Small intestine (tissue), 7 donors: Measurements from ENCODE around the gene CLIC4. TPM values are rescaled to one million over a fixed set of nuclear protein-coding genes. Genes with fewer than 3 reads are reported as not detected.

ENCODE experiments used
- DNase-seq, 2 donors: peaks; one replicate each; pipeline versions ENCODE4 v3.0.0 to v3.0.0-alpha.2; 2013
- FAIRE-seq: peaks from 2 replicates; lab custom pipeline; 2012; peaks lifted over from hg19 to GRCh38; lab: Jason Lieb, UNC
- H3K27ac ChIP-seq, 3 donors: one replicate each; pipeline ENCODE4 v1.5.1; 2013; ENCODE audit warnings: low read length in 2 of 3, mild to moderate bottlenecking in 2 of 3, control low read depth in 1 of 3, inconsistent platforms in 1 of 3, low read depth in 1 of 3, moderate library complexity in 1 of 3
- H3K27me3 ChIP-seq, 3 donors: one replicate each; pipeline ENCODE4 v1.6.1; 2013; ENCODE audit warnings: low read length in 3 of 3, inconsistent platforms in 1 of 3; ENCODE audit not compliant: control insufficient read depth in 3 of 3, insufficient read depth in 3 of 3
- H3K36me3 ChIP-seq, 3 donors: one replicate each; pipeline ENCODE4 v1.6.1; 2013; ENCODE audit warnings: low read length in 3 of 3, inconsistent platforms in 1 of 3, low read depth in 1 of 3, mild to moderate bottlenecking in 1 of 3, moderate library complexity in 1 of 3; ENCODE audit not compliant: control insufficient read depth in 3 of 3, insufficient read depth in 2 of 3
- H3K4me1 ChIP-seq, 3 donors: one replicate each; pipeline ENCODE4 v1.6.1; 2013; ENCODE audit warnings: low read length in 2 of 3, inconsistent platforms in 1 of 3, low read depth in 1 of 3, mild to moderate bottlenecking in 1 of 3, moderate library complexity in 1 of 3; ENCODE audit not compliant: control insufficient read depth in 3 of 3, insufficient read depth in 2 of 3
- H3K4me3 ChIP-seq, 3 donors: one replicate each; pipeline ENCODE4 v1.5.1; 2013; ENCODE audit warnings: low read length in 3 of 3, control low read depth in 1 of 3, inconsistent platforms in 1 of 3, low read depth in 1 of 3, mild to moderate bottlenecking in 1 of 3, moderate library complexity in 1 of 3
- H3K9me3 ChIP-seq, 2 donors: one replicate each; pipeline ENCODE4 v1.6.1; 2013; ENCODE audit warnings: low read depth in 1 of 2, low read length in 1 of 2; ENCODE audit not compliant: control insufficient read depth in 2 of 2, insufficient read depth in 1 of 2
- WGBS, 3 donors: extraction: QIAGEN DNeasy Blood & Tissue Kit; methylation state at CpG; one replicate each; pipeline ENCODE4 v1.1.7; 2013; 5-methylcytosine and 5-hydroxymethylcytosine counted together
- polyA plus RNA-seq, 4 donors: library from polyadenylated mRNA; stranded (reverse) in 3 of 4; unstranded in 1 of 4; fragments of 200-250 nt in 3 of 4; fragments of 120-200 nt in 1 of 4; gene quantifications; one replicate each; pipeline versions ENCODE4 v1.2.1 to v1.2.3, GENCODE V29; 2013
- donor health status: healthy with polysubstance abuse.
- donor health status: control.
- donor health status: control.
- donor health status: Bipolar disorder and iron deficiency.
- donor health status: healthy.

CLIC4 gene
- polyA plus RNA-seq, 4 donors: 2.0 to 47.4 (median 25.4) TPM

DNA sequence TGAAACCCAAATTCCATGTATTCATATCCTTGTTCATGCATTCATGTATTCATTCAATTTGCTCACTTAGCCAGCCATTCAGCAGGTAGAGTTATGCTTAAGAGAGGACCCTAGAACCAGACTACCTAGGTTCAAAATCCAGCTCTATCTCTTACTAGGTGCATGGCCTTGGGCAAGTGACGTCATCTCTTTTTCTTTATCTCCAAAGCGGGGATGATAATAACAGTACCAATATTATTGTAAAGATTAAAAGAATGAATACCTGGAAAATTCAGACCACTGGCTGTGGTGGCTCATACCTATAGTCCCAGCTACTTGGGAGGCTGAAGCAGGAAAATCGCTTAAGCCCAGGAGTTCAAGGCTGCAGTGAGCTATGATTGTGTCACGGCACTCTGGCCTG, 33.9 kb upstream of the CLIC4 start:
- Histone ChIP-seq H3K4me1 (no peaks in the 10 kb centered on the region), H3K4me3 (no peak overlapping the region), H3K27me3 (no peaks in the 10 kb centered on the region), H3K27ac (no peak overlapping the region), H3K9me3 (no peaks in the 10 kb centered on the region), H3K36me3 (no peaks in the 10 kb centered on the region)
- no peak for DNase-seq
- 43 to 81% (median 62%) methylated on average over 4 of the region's 4 CpGs for WGBS, 3 donors
- no peak for FAIRE-seq

GRCh38 chr1:24713176-24713575, 32.1 kb upstream of the CLIC4 start:
- Histone ChIP-seq H3K36me3 (no peaks in the 10 kb centered on the region), H3K4me1 (no peaks in the 10 kb centered on the region), H3K9me3 (no peaks in the 10 kb centered on the region), H3K27ac (no peak overlapping the region), H3K4me3 (no peak overlapping the region), H3K27me3 (no peaks in the 10 kb centered on the region)
- DNase-seq (no peak), FAIRE-seq (no peak)
- 86 to 93% (median 89%) methylated on average over 4 of the region's 4 CpGs for WGBS, 3 donors

DNA sequence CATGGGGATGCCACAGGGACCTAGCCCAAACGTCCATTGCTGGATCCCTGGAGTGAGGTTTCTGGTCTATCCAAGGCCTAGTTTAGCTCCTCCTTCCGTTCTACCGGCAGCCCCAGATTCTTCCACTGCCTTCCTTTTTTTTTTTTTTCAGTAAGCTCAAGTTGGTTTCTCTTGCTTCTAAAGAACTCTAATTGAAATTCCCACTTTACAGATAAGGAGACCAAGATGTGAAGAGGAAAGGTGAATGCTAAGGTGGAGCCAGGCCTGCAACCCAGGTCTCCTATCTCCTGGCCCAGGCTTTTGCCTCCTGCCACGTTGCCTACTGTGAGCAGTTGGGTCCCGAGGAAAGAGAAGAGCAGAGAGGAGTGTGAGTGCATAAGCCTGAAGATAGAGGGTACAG, 31.5 kb upstream of the CLIC4 start:
- no peak for DNase-seq
- WGBS, 3 donors: 77 to 80% (median 79%) methylated on average over 5 of the region's 5 CpGs
- FAIRE-seq: no peak
- Histone ChIP-seq H3K27me3 (no peaks in the 10 kb centered on the region), H3K4me3 (no peak overlapping the region), H3K27ac (no peak overlapping the region), H3K36me3 (no peaks in the 10 kb centered on the region), H3K9me3 (no peaks in the 10 kb centered on the region), H3K4me1 (no peaks in the 10 kb centered on the region)

DNA sequence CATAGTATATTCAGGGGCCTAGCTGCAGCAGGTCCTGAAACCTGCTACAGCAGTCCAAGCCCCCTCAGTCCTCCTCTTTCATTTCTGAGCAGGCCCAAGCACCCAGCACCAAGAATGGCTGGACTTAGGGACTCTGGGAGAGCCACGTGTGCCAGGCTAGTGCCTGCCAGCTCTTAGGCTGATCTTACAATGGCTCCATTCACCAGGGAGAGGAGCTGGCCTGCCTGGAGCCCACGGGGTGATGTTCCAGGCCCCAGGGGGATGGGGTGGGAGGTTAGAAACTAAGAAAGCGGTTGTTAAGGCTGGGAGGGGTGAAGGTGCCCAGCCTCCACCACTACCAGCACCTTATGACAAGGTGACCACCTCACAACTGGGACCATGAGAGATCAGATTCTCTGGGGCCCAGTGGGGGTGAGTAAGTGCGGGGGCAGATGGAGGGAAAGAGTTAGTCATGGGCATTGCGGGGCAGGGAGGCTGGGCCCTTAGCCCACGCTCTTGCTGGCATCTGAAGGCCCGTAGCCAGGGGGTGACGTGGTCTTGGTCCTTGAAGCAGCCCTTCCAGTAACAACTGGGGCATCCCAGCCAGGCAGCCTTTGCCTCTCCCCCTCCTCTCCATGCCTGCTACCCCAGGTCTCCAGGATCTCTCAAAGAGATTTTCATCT, 30.3 kb upstream of the CLIC4 start:
- FAIRE-seq: no peak
- no peaks in the 10 kb centered on the region for H3K4me1 ChIP-seq
- WGBS, 3 donors: 79 to 86% (median 81%) methylated on average over 8 of the region's 8 CpGs

DNA sequence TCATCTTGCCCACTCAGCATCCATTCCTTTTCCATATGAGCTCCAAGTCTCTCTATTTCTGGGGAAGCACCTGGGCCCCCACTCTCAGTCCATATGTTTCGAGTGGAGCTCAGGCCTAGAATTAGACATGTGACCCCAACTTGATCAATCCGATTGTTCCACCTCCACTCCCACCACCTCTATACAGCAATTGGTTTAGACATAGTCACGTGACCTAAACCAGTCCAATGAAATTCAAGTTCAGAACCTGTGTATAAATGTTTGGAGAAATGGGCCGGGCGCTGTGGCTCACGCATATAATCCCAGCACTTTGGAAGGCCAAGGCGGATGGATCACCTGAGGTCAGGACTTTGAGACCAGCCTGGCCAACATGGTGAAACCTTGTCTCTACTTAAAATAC, 29.6 kb upstream of the CLIC4 start:
- H3K27ac ChIP-seq: no peak overlapping the region
- FAIRE-seq (no peak), DNase-seq (no peak)
- 90 to 96% (median 94%) methylated on average over 7 of the region's 7 CpGs for WGBS, 3 donors
- no peaks in the 10 kb centered on the region for H3K27me3 ChIP-seq
- H3K4me3 ChIP-seq: no peak overlapping the region
- no peaks in the 10 kb centered on the region for H3K9me3 ChIP-seq
- no peaks in the 10 kb centered on the region for H3K36me3 ChIP-seq
- H3K4me1 ChIP-seq: no peaks in the 10 kb centered on the region

More for the DNA sequence above, 30.3 kb upstream of the CLIC4 start:
- Histone ChIP-seq H3K9me3 (no peaks in the 10 kb centered on the region), H3K27me3 (no peaks in the 10 kb centered on the region), H3K27ac (no peak overlapping the region), H3K36me3 (no peaks in the 10 kb centered on the region), H3K4me3 (no peak overlapping the region)
- DNase-seq: no peak

DNA sequence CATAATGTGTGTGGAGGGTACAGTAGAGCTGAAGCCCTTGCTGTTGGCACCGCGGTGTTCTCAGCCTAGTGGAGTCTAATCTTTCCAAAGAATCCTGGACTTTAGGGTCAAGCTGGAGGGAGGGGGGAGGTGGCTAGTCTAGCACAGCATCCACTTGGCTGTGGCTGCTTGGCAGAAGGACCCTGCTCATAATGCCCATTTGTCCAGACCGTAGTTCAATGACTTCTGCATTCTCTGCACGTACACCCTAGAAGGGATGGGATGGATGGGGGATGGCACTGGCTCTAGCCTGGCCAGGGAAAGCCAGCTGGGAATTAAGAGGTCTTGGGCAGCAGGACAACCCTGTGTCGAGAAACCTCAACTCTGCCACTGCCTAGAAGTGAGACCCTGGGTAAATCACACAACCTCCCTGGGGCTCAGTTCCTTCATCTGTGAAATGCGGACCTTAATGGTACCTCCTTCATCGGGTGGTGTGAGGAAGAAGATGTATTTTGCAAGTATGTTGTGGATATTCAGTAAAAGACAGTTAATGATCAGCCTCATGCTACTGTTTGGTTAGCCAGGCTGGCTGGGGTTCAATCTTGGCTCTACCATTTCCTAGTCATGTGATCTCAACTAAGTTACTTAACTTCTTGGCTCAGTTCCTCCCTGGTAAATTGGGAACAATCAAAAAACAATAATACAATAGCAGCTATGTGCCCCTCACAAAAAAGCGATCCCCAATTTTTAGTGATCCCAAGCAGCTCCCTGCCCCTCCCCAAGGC, 27.2 kb upstream of the CLIC4 start:
- Histone ChIP-seq H3K27ac (no peak overlapping the region), H3K4me3 (no peak overlapping the region), H3K4me1 (no peaks in the 10 kb centered on the region), H3K9me3 (no peaks in the 10 kb centered on the region), H3K27me3 (no peaks in the 10 kb centered on the region), H3K36me3 (no peaks in the 10 kb centered on the region)
- FAIRE-seq: no peak
- 88 to 94% (median 93%) methylated on average over 8 of the region's 8 CpGs for WGBS, 3 donors
- no peak for DNase-seq

DNA sequence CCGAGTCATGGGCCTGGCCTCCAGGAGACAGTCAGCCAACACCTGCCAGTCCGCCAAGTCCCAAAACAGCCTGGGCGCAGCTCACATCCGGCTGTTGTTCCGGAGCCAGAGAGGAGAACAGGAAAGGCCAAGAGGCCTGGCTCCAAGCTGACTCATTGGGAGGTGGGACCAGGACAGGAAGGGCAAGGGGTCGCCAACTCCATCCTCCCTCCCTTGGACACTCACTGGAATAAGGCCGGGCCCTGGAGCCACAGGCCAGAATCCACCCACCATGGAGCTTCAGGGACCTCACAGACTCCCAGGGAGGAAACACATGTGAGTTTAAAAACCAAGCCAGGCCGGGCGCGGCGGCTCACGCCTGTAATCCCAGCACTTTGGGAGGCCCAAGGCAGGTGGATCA, 25.1 kb upstream of the CLIC4 start:
- Histone ChIP-seq H3K27ac (peak overlapping the region in 1 of 3 donors; percentile 1), H3K9me3 (no peaks in the 10 kb centered on the region), H3K4me1 (peaks cover 0 to 3% (median 0%) of the 10 kb centered on the region in 3 donors), H3K4me3 (no peak overlapping the region), H3K36me3 (no peaks in the 10 kb centered on the region), H3K27me3 (no peaks in the 10 kb centered on the region)
- FAIRE-seq (no peak), DNase-seq (peak in 1 of 2 donors; percentile 2)
- 62 to 83% (median 80%) methylated on average over 11 to 12 of the region's 12 CpGs for WGBS, 3 donors

DNA sequence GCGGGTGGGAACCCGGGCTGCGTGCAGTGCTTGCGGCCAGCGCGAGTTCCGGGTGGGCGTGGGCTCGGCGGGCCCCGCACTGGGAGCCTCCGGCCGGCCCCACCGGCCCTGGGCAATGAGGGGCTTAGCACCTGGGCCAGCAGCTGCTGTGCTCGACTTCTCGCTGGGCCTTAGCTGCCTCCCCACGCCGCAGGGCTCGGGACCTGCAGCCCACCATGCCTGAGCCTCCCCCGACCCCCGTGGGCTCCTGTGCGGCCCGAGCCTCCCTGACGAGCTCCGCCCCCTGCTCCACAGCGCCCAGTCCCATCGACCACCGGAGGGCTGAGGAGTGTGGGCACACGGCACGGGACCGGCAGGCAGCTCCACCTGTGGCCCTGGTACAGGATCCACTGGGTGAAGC, 23.7 kb upstream of the CLIC4 start:
- Histone ChIP-seq H3K27me3 (no peaks in the 10 kb centered on the region), H3K27ac (no peak overlapping the region), H3K9me3 (no peaks in the 10 kb centered on the region), H3K4me1 (peaks cover 0 to 5% (median 0%) of the 10 kb centered on the region in 3 donors), H3K36me3 (no peaks in the 10 kb centered on the region), H3K4me3 (no peak overlapping the region)
- FAIRE-seq (no peak), DNase-seq (no peak)
- WGBS, 3 donors: 90 to 96% (median 95%) methylated on average over 15 to 30 of the region's 31 CpGs
